ENCODE measurements around the gene ANO2. TPM values are rescaled to one million over a fixed set of nuclear protein-coding genes. Genes with fewer than 3 reads are reported as not detected.
"Not testable (repeated sequence)": the region's sequence is repeated elsewhere in the genome, so short reads cannot be mapped to it uniquely, and the experiment has no call there.

Gene ANO2
- total RNA-seq, 2 donors from 2014 or later: 14.3 to 28.5 TPM

DNA sequence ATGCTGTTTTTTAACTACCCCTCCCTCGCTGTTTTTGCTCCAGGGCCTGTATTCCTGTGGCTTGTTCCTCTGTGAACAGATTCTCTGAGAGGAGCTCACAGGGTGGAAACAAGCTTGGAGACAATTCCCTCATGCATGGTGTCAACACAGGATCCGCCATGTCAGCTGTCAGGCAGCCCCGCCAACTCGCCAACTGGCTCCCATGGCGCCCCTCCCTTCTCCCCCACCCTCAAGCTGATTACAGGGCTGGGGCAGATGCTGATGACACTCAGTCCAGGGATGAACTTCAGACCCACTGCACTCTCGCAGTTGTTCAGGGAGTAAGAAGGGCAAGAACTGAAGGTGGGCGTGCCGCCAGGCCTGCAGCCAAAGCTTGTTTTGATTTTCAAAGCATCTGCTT lies 283.2 kb downstream of the ANO2 start:
- H3K27me3 ChIP-seq (ENCODE audit: control insufficient read depth, insufficient read depth, low read length, poor library complexity, severe bottlenecking): no peaks in the 10 kb centered on the region
- Mint-ChIP-seq H3K4me1 (peaks cover 9% of the 10 kb centered on the region), H3K36me3 (ENCODE audit: low read depth) (peaks cover 2% of the 10 kb centered on the region), H3K27me3 (ENCODE audit: insufficient read depth) (peaks cover 4% of the 10 kb centered on the region), H3K9me3 (no peaks in the 10 kb centered on the region), H3K4me3 (no peak overlapping the region), H3K27ac (no peak overlapping the region)
- H3K9me3 ChIP-seq (ENCODE audit: control insufficient read depth, low read length): no peaks in the 10 kb centered on the region
- no peak overlapping the region for H3K4me3 ChIP-seq (ENCODE audit: low read length)
- H3K4me1 ChIP-seq (ENCODE audit: control insufficient read depth, insufficient read depth, low read length): no peaks in the 10 kb centered on the region
- H3K36me3 ChIP-seq (ENCODE audit: control insufficient read depth, insufficient read depth, low read length): no peaks in the 10 kb centered on the region
- 91 to 100% methylated on average over 2 to 8 of the region's 8 CpGs for WGBS, 2 experiments (ENCODE audit: insufficient coverage in 1 of 2, insufficient read length in 1 of 2)
- H3K27ac ChIP-seq (ENCODE audit: low read depth, low read length): no peak overlapping the region
- no peak overlapping the region for H3K9ac ChIP-seq (ENCODE audit: extremely low read depth, low read length, poor library complexity, severe bottlenecking)
- no peak for DNase-seq
- TF ChIP-seq, protein P1, sequence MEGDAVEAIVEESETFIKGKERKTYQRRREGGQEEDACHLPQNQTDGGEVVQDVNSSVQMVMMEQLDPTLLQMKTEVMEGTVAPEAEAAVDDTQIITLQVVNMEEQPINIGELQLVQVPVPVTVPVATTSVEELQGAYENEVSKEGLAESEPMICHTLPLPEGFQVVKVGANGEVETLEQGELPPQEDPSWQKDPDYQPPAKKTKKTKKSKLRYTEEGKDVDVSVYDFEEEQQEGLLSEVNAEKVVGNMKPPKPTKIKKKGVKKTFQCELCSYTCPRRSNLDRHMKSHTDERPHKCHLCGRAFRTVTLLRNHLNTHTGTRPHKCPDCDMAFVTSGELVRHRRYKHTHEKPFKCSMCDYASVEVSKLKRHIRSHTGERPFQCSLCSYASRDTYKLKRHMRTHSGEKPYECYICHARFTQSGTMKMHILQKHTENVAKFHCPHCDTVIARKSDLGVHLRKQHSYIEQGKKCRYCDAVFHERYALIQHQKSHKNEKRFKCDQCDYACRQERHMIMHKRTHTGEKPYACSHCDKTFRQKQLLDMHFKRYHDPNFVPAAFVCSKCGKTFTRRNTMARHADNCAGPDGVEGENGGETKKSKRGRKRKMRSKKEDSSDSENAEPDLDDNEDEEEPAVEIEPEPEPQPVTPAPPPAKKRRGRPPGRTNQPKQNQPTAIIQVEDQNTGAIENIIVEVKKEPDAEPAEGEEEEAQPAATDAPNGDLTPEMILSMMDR (conservative IDR thresholded peaks at IDR 0.05): no peak

GRCh38 chr12:5660238-5660637 lies 284.8 kb downstream of the ANO2 start:
- peaks cover 1% of the 10 kb centered on the region for H3K4me1 ChIP-seq (ENCODE audit: control insufficient read depth, insufficient read depth, low read length)
- H3K27me3 ChIP-seq (ENCODE audit: control insufficient read depth, insufficient read depth, low read length, poor library complexity, severe bottlenecking): no peaks in the 10 kb centered on the region
- 81 to 91% methylated on average over 5 to 6 of the region's 6 CpGs for WGBS, 2 experiments (ENCODE audit: insufficient coverage in 1 of 2, insufficient read length in 1 of 2)
- no peaks in the 10 kb centered on the region for H3K27me3 Mint-ChIP-seq (ENCODE audit: insufficient read depth)
- no peaks in the 10 kb centered on the region for H3K36me3 Mint-ChIP-seq (ENCODE audit: low read depth)
- no peaks in the 10 kb centered on the region for H3K36me3 ChIP-seq (ENCODE audit: control insufficient read depth, insufficient read depth, low read length)
- no peak for DNase-seq
- H3K27ac Mint-ChIP-seq: no peak overlapping the region
- TF ChIP-seq, protein P1 (conservative IDR thresholded peaks at IDR 0.05): no peak
- no peaks in the 10 kb centered on the region for H3K9me3 Mint-ChIP-seq
- no peaks in the 10 kb centered on the region for H3K4me1 Mint-ChIP-seq
- H3K9ac ChIP-seq (ENCODE audit: extremely low read depth, low read length, poor library complexity, severe bottlenecking): no peak overlapping the region
- no peaks in the 10 kb centered on the region for H3K9me3 ChIP-seq (ENCODE audit: control insufficient read depth, low read length)
- H3K27ac ChIP-seq (ENCODE audit: low read depth, low read length): no peak overlapping the region
- H3K4me3 ChIP-seq (ENCODE audit: low read length): no peak overlapping the region
- H3K4me3 Mint-ChIP-seq: no peak overlapping the region

DNA sequence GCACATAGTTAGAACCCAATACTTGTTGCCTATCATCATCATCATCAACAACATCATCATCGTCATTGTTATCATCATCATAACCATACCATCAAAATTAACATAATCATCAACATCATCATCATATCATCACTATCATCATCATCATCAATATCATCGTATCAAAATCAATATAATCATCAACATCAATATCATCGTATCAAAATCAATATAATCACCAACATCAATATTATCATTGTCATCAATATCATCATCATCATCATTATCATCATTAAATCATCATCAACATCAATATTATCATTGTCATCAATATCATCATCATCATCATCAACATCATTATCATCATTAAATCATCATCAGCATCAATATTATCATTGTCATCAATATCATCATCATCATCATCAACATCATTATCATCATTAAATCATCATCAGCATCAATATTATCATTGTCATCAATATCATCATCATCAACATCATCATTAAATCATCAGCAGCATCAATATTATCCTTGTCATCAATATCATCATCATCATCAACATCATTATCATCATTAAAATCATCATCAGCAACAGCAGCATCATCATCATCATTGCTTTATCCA lies 286.6 kb downstream of the ANO2 start:
- 86 to 88% methylated on average over 3 of the region's 3 CpGs for WGBS, 2 experiments (ENCODE audit: insufficient coverage in 1 of 2, insufficient read length in 1 of 2)
- DNase-seq; H3K9ac ChIP-seq (ENCODE audit: extremely low read depth, low read length, poor library complexity, severe bottlenecking); H3K4me1 Mint-ChIP-seq; H3K9me3 ChIP-seq (ENCODE audit: control insufficient read depth, low read length); H3K9me3 Mint-ChIP-seq; H3K36me3 ChIP-seq (ENCODE audit: control insufficient read depth, insufficient read depth, low read length); H3K4me3 Mint-ChIP-seq; H3K27me3 Mint-ChIP-seq (ENCODE audit: insufficient read depth); H3K36me3 Mint-ChIP-seq (ENCODE audit: low read depth); H3K4me1 ChIP-seq (ENCODE audit: control insufficient read depth, insufficient read depth, low read length); H3K27ac Mint-ChIP-seq; H3K27me3 ChIP-seq (ENCODE audit: control insufficient read depth, insufficient read depth, low read length, poor library complexity, severe bottlenecking); H3K4me3 ChIP-seq (ENCODE audit: low read length); H3K27ac ChIP-seq (ENCODE audit: low read depth, low read length): not testable (repeated sequence)

DNA sequence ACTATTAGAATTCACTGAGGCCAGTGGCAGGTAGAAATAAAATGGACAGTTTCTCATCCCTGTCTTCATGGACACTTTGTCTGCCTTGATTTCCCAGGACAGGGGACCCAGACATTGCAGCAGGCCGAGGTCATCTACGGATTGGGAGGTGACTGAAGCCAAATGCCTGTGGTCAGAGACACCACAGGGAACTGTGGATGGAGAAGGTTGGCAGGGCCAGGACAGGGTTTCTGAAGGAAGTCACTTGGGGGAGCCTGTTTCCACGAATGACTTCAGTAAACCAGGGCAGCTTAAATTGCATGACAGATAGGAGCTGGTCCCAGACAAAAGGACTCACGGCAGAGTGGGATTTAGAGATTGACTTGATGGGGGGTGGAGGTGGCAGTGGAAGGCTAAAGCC lies 288.2 kb downstream of the ANO2 start:
- Histone ChIP-seq H3K27me3 (ENCODE audit: control insufficient read depth, insufficient read depth, low read length, poor library complexity, severe bottlenecking) (peaks cover 7% of the 10 kb centered on the region), H3K36me3 (ENCODE audit: control insufficient read depth, insufficient read depth, low read length) (no peaks in the 10 kb centered on the region), H3K4me1 (ENCODE audit: control insufficient read depth, insufficient read depth, low read length) (peaks cover 3% of the 10 kb centered on the region), H3K9ac (ENCODE audit: extremely low read depth, low read length, poor library complexity, severe bottlenecking) (no peak overlapping the region), H3K27ac (ENCODE audit: low read depth, low read length) (no peak overlapping the region), H3K9me3 (ENCODE audit: control insufficient read depth, low read length) (no peaks in the 10 kb centered on the region), H3K4me3 (ENCODE audit: low read length) (no peak overlapping the region)
- TF ChIP-seq, protein P1 (conservative IDR thresholded peaks at IDR 0.05): no peak
- Mint-ChIP-seq H3K4me3 (no peak overlapping the region), H3K36me3 (ENCODE audit: low read depth) (no peaks in the 10 kb centered on the region), H3K27me3 (ENCODE audit: insufficient read depth) (no peaks in the 10 kb centered on the region), H3K27ac (no peak overlapping the region), H3K9me3 (no peaks in the 10 kb centered on the region), H3K4me1 (no peaks in the 10 kb centered on the region)
- 70 to 72% methylated on average over 4 of the region's 4 CpGs for WGBS, 2 experiments (ENCODE audit: insufficient coverage in 1 of 2, insufficient read length in 1 of 2)
- no peak for DNase-seq

Measured in endodermal cell (in vitro differentiated cells).